Right lobe of liver (tissue), 6 donors: ENCODE measurements around the gene AMER2. TPM values are rescaled to one million over a fixed set of nuclear protein-coding genes. Genes with fewer than 3 reads are reported as not detected.

Experiments
- ATAC-seq, 4 donors: fragments of 200-7000 bp; cut with Tn5 transposase; one replicate each; pipeline ENCODE4 v1.9.1; 2020; ENCODE audit warnings: mild to moderate bottlenecking in 4 of 4, moderate library complexity in 4 of 4
- DNase-seq, 3 donors: peaks; one replicate each; pipeline ENCODE4 v3.0.0-alpha.2; 2020
- H3K27ac ChIP-seq, 3 donors: fragments of 200-600 bp; one replicate each; pipeline ENCODE4 v1.8.0; 2022
- H3K27me3 ChIP-seq, 2 donors: fragments of 200-600 bp; one replicate each; pipeline ENCODE4 v1.8.0; 2022
- H3K36me3 ChIP-seq, 4 donors: fragments of 200-600 bp; sonication (generic) in 1 of 4; one replicate each; pipeline versions ENCODE4 v1.5.1 to v1.8.0; 2017 to 2022; ENCODE audit warnings: control low read depth in 1 of 4
- H3K4me1 ChIP-seq, 4 donors: fragments of 200-600 bp; sonication (generic) in 1 of 4; one replicate each; pipeline versions ENCODE4 v1.5.1 to v1.8.0; 2017 to 2022; ENCODE audit warnings: control low read depth in 1 of 4
- H3K4me3 ChIP-seq, 3 donors: fragments of 200-600 bp; one replicate each; pipeline ENCODE4 v1.8.0; 2022
- H3K9me3 ChIP-seq, 4 donors: fragments of 200-600 bp; sonication (generic) in 1 of 4; one replicate each; pipeline versions ENCODE4 v1.5.1 to v1.8.0; 2017 to 2022; ENCODE audit warnings: control low read depth in 1 of 4
- CTCF ChIP-seq, 4 donors: fragments of 200-600 bp in 3 of 4; fragments of 450-650 bp in 1 of 4; IDR thresholded peaks; one replicate each; pipeline versions ENCODE4 v1.5.1 to v1.8.0; 2016 to 2022; ENCODE audit warnings: antibody characterized with exemption in 4 of 4, mild to moderate bottlenecking in 2 of 4
- POLR2A ChIP-seq: fragments of 450-650 bp; IDR thresholded peaks from one replicate; pipeline ENCODE4 v1.6.1; 2017; ENCODE audit warnings: antibody characterized with exemption, mild to moderate bottlenecking
- WGBS: methylation state at CpG from one replicate; pipeline ENCODE4 v1.1.6; 2018; ENCODE audit warnings: low coverage, low lambda C conversion rate; ENCODE audit not compliant: insufficient coverage; ENCODE audit errors: missing lambda C conversion rate; 5-methylcytosine and 5-hydroxymethylcytosine counted together
- intact Hi-C, 2 donors: fragments of 100-400 bp; cut with DNase I; formaldehyde crosslinking; loops; one replicate each; pipeline versions ENCODE4 v1.11.2 to v1.14.1; 2022
- small RNA-seq, 2 experiments: library from RNA; depleted of rRNA; stranded (forward); fragments of <200 nt; gene quantifications; one replicate each; pipeline ENCODE3, GENCODE V24; 2016
- total RNA-seq, 6 experiments: library from RNA; depleted of rRNA in 2 of 6; stranded (reverse); fragments of >200 nt in 2 of 6; fragmentation: NEBNext Ultra II Directional in 3 of 6; extraction: Animal tissue kit (Norgen Biotek cat#: 25700) in 3 of 6; gene quantifications; one replicate each; pipeline versions ENCODE4 v1.1.0 to v1.2.4, GENCODE V29; 2016 to 2023
- donor health status: DM: no; HTN: yes; CAD: no.
- donor health status: DM: no; HTN: no; CAD: no.
- donor health status: DM: no; HTN: no; CAD: no.
- donor health status: DM: no; HTN: yes; CAD: no.
- donor health status: DM: no; HTN: yes; CAD: no.

Gene AMER2
- total RNA-seq, 6 experiments from 2014 or later, result not detected

GRCh38 chr13:25112695-25113255 is 59.3 kb downstream of the AMER2 start:
- TF ChIP-seq CTCF (IDR thresholded peaks at IDR 0.05), result no peak
- no peak for TF ChIP-seq POLR2A
- Histone ChIP-seq H3K4me1 (no peaks in the 10 kb centered on the region), H3K36me3 (no peaks in the 10 kb centered on the region), H3K4me3 (no peak overlapping the region), H3K27me3 (no peaks in the 10 kb centered on the region), H3K9me3 (no peaks in the 10 kb centered on the region), H3K27ac (no peak overlapping the region)
- intact Hi-C loops, result no loop called here
- ATAC-seq (no peak), DNase-seq (no peak)
- 50% methylated on average over 3 of the region's 3 CpGs for WGBS

Small RNA genes lying within 50 kb of the gene (small RNA-seq; reads per million reads assigned to genes)
- gene AL359757.1, result 0 reads per million in 2 experiments
- gene AL359757.2, result 0 reads per million in 2 experiments

Other genes starting within 250 kb of the AMER2 start
- gene PABPC3, start 76.2 kb downstream of the AMER2 start, total RNA-seq, result under 1 TPM in 2 of 6 experiments, not detected in 4; 0.11 to 0.20 TPM
- 10 to 100 TPM in 2 of 6 experiments, 1 to 10 TPM in 4; 5.1 to 13.4 (median 7.4) TPM for gene MTMR6, start 115.2 kb upstream of the AMER2 start, total RNA-seq
- 10 to 100 TPM; 11.7 to 33.2 (median 21.6) TPM for gene NUP58, start 129.3 kb upstream of the AMER2 start, total RNA-seq
- gene ATP8A2, start 199.7 kb upstream of the AMER2 start, total RNA-seq, result not detected